Measurements from ENCODE around the gene PSAP.
"Not testable (repeated sequence)": the region's sequence is repeated elsewhere in the genome, so short reads cannot be mapped to it uniquely, and the experiment has no call there.

Gene PSAP

GRCh38 chr10:71850743-71851464, at the start of gene PSAP:
TSS of gene PSAP (minus strand) at chr10:71851251. CDS start at chr10:71851221, 30 bp downstream.
- H3K4me3 ChIP-seq (ENCODE audit: low read depth, low read length), result peak within 1 kb of the TSS; percentile 82

GRCh38 chr10:71900441-71901180, 49.6 kb upstream of the PSAP start:
- H3K4me3 ChIP-seq (ENCODE audit: low read depth, low read length), result no peak overlapping the region

DNA sequence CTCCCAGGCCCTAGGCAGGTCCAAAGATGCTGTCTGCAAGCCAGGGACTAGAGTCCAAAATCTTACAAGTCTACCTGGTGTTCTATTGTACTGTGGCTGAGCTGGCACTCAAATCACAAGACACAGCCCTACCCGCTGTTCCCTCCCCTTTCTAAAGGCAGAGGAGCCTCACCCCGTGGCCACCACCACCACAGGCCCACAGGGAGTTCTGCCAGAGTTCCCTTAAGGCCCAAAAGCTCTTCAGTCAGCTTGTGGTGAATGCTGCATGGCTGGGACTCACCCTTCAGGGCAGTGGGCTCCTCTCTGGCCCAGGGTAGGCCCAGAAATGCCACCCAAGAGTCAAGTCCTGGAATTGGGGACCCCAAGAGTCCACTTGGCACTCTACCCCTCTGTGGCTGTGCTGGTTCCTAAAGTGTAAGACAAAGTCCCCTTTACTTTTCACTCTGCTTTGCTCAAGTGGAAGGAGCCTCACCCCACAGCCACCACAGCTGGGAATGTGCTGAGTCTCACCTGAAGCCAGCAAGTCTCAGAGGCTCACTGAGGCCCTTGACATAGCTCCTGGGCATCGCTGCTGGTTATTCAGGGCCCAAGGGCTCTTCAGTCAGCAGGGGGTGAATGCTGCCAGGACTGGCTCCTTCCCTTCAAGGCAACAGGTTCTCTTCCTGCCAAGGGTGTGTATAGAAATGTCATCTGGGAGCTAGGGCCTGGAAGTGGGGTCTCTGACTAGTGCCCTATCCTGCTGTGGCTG, 48.8 kb upstream of the PSAP start:
- no peak overlapping the region for H3K4me3 ChIP-seq (ENCODE audit: low read depth, low read length)

DNA sequence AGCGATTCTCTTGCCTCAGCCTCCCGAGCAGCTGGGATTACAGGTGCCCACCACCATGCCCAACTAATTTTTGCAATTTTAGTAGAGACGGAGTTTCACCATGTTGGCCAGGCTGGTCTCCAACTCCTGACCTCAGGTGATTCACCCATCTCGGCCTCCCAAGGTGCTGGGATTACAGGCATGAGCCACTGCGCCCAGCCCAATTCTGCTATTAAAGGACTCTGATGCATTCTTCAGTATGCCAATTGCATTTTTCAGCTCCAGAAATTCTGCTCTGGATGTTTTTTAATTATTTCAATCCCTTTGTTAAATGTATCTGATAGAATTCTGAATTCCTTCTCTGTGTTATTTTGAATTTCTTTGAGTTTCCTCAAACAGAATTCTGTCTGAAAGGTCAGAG, 47.3 kb upstream of the PSAP start:
- H3K4me3 ChIP-seq (ENCODE audit: low read depth, low read length), result not testable (repeated sequence)

GRCh38 chr10:71893920-71894319, 42.9 kb upstream of the PSAP start:
- H3K4me3 ChIP-seq (ENCODE audit: low read depth, low read length), result no peak overlapping the region

DNA sequence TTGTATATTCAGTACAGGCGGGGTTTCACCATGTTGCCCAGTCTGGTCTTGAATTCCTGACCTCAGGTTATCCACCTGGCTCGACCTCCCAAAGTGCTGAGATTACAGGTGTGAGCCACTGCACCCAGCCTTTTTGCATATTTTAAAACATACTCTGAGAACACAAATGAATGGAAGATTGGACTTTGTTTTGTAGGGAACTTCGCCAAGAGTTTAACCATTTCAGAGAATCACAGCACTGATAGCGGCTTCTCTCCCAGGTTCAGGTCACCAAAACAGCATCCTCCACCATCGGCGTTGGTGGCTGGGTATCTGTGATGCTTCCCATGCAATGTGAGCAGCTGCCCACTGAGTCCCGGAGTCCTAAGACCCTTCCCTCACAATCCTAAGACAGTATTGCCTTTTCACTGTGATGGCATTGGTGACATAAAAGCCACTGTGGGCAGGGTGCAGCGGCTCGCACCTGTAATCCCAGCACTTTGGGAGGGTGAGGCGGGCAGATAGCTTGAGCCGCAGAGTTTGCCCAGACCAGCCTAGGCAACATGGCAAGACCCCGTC, 42.3 kb upstream of the PSAP start:
- no peak overlapping the region for H3K4me3 ChIP-seq (ENCODE audit: low read depth, low read length)

DNA sequence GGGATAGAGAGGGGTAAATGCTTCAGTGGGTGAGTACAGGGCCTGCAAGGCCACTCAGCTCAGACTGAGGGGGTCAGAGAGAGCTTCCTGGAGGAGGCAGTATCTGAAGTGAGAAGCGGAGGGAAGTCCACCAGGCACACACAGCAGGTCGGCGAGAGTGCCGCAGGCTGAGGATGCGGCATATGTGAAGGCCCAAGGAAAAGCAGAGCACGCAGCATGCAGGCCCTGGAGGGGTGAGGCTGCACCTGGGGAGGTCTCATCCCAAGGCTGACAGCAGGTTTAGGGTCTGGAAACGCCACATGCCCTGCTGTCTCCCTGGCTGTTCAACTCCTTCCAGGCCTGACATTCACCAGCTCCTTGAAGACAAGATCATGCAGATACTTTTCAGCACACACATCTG, 40.4 kb upstream of the PSAP start:
- H3K4me3 ChIP-seq (ENCODE audit: low read depth, low read length), result no peak overlapping the region

GRCh38 chr10:71889388-71889987, 38.4 kb upstream of the PSAP start:
- no peak overlapping the region for H3K4me3 ChIP-seq (ENCODE audit: low read depth, low read length)

DNA sequence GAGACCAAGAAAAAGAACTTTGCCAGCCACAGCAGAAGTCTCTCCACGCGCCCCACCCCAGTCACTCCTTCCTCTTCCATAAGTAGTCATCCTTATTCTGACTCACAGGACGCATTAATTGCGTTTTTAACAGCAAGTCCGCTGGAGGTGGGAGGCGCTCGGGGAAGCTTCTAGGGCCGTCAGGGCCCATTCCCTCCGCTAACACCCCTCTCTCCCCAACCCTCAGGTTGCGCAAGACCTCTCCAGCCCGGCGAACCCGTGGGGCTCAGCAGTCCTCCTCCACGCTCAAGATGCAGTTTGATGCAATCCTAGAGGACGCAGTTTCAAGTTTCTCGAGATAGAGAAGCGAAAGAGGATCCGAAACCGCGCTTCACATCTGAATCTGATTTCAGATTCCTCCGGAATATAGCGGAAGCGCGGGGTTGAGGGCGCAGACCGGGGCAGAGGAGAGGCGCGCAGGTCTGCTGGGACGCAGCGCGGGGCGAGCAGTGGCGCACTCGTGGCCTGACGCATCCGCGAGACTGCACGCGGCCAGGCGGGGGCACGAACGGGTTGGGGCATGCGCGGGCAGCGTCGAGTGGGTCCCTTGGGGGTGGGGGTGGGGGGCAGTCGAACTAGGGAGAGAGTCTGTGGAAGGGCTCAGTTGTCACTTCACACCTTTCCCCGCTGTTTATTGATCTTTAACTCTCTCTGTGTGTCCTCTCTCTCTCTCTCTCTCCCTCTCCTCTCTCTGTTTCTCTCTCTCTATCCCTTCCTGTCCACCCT, 37.8 kb upstream of the PSAP start:
- peak overlapping the region; percentile 46 for H3K4me3 ChIP-seq (ENCODE audit: low read depth, low read length)

DNA sequence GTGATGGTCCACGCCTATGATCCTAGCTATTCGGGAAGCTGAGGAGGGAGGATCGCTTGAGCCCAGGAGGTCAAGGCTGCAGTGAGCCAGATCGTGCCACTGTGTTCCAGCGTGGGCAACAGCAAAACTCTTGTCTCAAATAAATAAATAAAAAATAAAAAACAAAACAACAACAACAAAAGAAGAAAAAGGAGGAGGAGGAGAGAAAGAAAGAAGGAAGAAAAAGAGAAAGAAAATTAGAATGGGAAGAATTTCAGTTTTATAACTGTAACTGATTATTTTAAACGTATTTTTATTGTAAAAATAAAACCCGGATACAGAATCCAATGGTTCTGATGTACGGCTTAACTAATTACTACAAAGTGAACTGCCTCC, 37.2 kb upstream of the PSAP start:
- peak overlapping the region; percentile 46 for H3K4me3 ChIP-seq (ENCODE audit: low read depth, low read length)

GRCh38 chr10:71887743-71888142, 36.7 kb upstream of the PSAP start:
- no peak overlapping the region for H3K4me3 ChIP-seq (ENCODE audit: low read depth, low read length)

- no peak overlapping the region for H3K4me3 ChIP-seq (ENCODE audit: low read depth, low read length)
Observed at GRCh38 chr10:71882813-71883659, 32.0 kb upstream of the PSAP start.

DNA sequence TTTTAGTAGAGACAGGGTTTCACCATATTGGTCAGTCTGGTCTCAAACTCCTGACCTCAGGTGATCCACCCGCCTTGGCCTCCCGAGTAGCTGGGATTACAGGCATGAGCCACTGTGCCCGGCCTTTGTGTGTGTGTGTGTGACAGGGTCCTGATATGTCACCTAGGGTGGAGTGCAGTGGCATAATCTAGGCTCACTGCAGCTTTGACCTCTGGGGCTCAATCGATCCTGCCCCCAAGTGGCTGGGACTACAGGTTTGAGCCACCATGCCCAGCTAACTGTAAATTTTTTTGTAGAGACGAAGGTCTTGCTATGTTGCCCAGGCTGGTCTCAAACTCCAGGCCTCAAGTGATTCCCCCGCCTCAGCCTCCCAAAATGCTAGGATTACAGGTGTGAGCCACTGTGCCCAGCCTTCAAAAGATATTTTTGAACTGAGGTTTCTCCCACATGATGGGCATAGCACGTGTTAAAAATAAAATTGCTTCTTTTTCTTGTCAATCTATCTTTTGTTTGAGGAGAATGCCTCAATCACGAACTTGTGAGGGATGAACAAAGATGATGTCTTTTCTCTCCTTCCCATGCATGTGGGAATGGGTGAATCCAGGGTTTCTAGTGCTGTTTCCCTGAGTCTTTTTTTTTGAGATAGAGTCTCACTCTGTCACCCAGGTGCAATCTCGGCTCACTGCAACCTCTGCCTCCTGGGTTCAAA, 30.8 kb upstream of the PSAP start:
- H3K4me3 ChIP-seq (ENCODE audit: low read depth, low read length), result no peak overlapping the region

DNA sequence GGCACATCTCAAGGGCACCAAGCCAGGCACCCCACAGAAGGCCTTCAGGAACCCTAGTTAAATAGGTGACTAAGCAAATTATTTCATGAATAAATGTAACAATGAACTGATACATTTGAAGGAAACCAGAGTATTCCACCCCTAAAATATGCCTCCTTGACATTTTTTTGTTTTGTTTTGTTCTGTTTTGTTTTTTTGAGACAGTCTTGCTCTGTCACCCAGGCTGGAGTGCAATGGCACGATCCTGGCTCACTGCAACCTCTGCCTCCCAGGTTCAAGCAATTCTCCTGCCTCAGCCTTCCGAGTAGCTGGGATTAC, 30.2 kb upstream of the PSAP start:
- H3K4me3 ChIP-seq (ENCODE audit: low read depth, low read length), result not testable (repeated sequence)

- H3K4me3 ChIP-seq (ENCODE audit: low read depth, low read length), result no peak overlapping the region
Observed at GRCh38 chr10:71880425-71881306, 29.6 kb upstream of the PSAP start.

DNA sequence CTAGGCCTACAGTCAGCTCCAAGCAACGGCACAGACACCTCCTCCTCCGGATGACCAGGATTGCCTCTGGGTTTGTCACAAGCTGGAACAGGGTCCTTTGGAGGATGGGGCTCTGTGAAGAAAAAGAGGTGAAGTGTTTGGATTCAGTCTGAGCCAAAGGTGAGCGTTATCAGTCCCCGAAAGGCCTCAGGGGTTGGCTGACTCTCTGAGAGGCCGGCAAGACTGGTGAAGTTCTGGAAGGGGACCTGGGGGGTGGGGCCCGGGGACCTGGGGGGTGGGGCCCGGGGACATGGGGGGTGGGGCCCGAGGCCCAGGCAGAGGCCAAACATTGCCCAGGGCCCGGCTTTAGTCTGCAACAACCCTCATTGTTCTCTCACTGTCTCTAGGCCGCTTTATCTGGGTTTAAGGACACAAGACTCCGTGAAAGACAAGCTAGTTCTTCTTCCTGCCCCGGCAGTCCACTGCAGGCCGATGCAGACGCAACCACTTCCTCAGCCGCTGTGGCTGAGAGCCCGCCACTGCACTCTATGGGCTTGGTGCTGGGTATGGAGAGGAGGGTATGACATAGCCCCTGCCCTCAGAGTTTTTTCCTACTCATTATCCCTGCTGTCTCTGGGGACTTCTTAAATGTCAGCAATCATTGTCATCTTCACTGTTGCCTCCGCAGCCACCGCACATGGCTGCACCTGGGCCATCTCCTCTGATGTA, 27.4 kb upstream of the PSAP start:
- no peak overlapping the region for H3K4me3 ChIP-seq (ENCODE audit: low read depth, low read length)

- no peak overlapping the region for H3K4me3 ChIP-seq (ENCODE audit: low read depth, low read length)
Observed at GRCh38 chr10:71877821-71878220, 26.8 kb upstream of the PSAP start.

Data from iPS-11a (cell line).